Measurements from ENCODE around the gene DPP9. TPM values are rescaled to one million over a fixed set of nuclear protein-coding genes. Genes with fewer than 3 reads are reported as not detected.

DPP9 gene
- total and polyA plus RNA-seq, 2 of the 13 experiments (the other 11 are each of a cell fraction or from before 2014, with no cell fraction given) = 8.4 to 25.8 TPM

DNA sequence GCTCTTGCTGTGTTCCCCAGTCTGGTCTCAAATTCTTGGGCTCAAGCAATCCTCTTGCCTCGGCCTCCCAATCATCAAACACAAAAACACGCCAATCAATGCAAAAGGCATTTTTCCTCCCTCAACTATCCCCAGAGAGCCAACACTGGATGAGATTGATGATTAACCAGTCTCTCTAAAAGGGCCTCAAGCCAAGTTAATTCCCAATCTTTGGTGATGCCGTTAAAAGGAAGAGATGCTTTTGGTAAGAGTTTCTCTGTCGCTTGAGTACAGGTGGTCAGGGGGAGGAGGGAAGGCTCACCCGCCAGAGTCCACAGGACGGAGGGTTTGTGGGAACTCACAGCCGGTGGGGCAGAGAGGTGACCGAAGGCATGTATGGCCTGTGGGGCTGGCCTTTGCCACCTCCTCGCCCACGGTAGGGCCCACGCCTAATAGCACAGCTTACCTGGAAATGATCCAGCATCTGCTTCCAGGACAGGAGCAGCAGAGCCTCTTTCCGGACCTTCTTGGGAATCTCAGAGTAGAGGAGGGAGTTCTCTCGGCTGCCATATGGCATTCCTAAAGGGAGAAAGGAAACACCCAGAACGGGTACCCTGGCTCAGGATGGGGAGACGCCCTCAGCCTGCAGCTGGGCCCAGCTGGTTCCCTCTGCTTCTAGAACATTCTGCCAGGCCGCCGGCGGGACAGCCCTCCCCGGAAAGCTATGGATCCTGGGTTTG lies 18.1 kb downstream of the DPP9 start (continued):
- TF ChIP-seq, protein P1, sequence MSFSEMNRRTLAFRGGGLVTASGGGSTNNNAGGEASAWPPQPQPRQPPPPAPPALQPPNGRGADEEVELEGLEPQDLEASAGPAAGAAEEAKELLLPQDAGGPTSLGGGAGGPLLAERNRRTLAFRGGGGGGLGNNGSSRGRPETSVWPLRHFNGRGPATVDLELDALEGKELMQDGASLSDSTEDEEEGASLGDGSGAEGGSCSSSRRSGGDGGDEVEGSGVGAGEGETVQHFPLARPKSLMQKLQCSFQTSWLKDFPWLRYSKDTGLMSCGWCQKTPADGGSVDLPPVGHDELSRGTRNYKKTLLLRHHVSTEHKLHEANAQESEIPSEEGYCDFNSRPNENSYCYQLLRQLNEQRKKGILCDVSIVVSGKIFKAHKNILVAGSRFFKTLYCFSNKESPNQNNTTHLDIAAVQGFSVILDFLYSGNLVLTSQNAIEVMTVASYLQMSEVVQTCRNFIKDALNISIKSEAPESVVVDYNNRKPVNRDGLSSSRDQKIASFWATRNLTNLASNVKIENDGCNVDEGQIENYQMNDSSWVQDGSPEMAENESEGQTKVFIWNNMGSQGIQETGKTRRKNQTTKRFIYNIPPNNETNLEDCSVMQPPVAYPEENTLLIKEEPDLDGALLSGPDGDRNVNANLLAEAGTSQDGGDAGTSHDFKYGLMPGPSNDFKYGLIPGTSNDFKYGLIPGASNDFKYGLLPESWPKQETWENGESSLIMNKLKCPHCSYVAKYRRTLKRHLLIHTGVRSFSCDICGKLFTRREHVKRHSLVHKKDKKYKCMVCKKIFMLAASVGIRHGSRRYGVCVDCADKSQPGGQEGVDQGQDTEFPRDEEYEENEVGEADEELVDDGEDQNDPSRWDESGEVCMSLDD (CRISPR knock-in tag; IDR thresholded peaks at IDR 0.05; ENCODE audit: borderline replicate concordance) = 0 out of 2 replicates have a peak, but pooled peaks have one; percentile 48
- TF ChIP-seq ZNF552 (CRISPR knock-in tag; IDR thresholded peaks at IDR 0.05; ENCODE audit: borderline replicate concordance) (no peak), ZNF367 (CRISPR knock-in tag; IDR thresholded peaks at IDR 0.05; ENCODE audit: borderline replicate concordance) (0 out of 2 replicates have a peak, but pooled peaks have one; percentile 47), ZNF816 (CRISPR knock-in tag; IDR thresholded peaks at IDR 0.05; ENCODE audit: borderline replicate concordance) (no peak), ZNF557 (CRISPR knock-in tag; IDR thresholded peaks at IDR 0.05) (no peak; the same call in 1 of the 2 replicates), POLR2AphosphoS2 (IDR thresholded peaks at IDR 0.05; ENCODE audit: low read depth, low read length) (no peak), MYC (CRISPR knock-in tag; IDR thresholded peaks at IDR 0.05; ENCODE audit: borderline replicate concordance) (peak; percentile 41; the same call in 1 of the 2 replicates), ZSCAN9 (CRISPR knock-in tag; IDR thresholded peaks at IDR 0.05; ENCODE audit: borderline replicate concordance) (peak; percentile 75), ZNF343 (CRISPR knock-in tag; IDR thresholded peaks at IDR 0.05) (peak; percentile 71; the same call in 1 of the 2 replicates), SKI (IDR thresholded peaks at IDR 0.05; ENCODE audit: partially characterized antibody) (no peak), FOXA3 (CRISPR knock-in tag; IDR thresholded peaks at IDR 0.05) (0 out of 2 replicates have a peak, but pooled peaks have one; percentile 44), SOX13 (IDR thresholded peaks at IDR 0.05) (no peak), SOX13 (CRISPR knock-in tag; conservative IDR thresholded peaks at IDR 0.05 in 1 of 2, IDR thresholded peaks at IDR 0.05 in 1 of 2) (peak in 1 of 2 experiments; percentile 60; a peak in 2 of 4 replicates)
- TF ChIP-seq, protein P2, sequence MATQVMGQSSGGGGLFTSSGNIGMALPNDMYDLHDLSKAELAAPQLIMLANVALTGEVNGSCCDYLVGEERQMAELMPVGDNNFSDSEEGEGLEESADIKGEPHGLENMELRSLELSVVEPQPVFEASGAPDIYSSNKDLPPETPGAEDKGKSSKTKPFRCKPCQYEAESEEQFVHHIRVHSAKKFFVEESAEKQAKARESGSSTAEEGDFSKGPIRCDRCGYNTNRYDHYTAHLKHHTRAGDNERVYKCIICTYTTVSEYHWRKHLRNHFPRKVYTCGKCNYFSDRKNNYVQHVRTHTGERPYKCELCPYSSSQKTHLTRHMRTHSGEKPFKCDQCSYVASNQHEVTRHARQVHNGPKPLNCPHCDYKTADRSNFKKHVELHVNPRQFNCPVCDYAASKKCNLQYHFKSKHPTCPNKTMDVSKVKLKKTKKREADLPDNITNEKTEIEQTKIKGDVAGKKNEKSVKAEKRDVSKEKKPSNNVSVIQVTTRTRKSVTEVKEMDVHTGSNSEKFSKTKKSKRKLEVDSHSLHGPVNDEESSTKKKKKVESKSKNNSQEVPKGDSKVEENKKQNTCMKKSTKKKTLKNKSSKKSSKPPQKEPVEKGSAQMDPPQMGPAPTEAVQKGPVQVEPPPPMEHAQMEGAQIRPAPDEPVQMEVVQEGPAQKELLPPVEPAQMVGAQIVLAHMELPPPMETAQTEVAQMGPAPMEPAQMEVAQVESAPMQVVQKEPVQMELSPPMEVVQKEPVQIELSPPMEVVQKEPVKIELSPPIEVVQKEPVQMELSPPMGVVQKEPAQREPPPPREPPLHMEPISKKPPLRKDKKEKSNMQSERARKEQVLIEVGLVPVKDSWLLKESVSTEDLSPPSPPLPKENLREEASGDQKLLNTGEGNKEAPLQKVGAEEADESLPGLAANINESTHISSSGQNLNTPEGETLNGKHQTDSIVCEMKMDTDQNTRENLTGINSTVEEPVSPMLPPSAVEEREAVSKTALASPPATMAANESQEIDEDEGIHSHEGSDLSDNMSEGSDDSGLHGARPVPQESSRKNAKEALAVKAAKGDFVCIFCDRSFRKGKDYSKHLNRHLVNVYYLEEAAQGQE (IDR thresholded peaks at IDR 0.05; ENCODE audit: borderline replicate concordance in 1 of 2, low read depth in 1 of 2, low read length in 2 of 2) = no peak
- TF ChIP-seq, protein P3, sequence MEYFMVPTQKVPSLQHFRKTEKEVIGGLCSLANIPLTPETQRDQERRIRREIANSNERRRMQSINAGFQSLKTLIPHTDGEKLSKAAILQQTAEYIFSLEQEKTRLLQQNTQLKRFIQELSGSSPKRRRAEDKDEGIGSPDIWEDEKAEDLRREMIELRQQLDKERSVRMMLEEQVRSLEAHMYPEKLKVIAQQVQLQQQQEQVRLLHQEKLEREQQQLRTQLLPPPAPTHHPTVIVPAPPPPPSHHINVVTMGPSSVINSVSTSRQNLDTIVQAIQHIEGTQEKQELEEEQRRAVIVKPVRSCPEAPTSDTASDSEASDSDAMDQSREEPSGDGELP (IDR thresholded peaks at IDR 0.05; ENCODE audit: borderline replicate concordance, low read depth) = peak; percentile 59; the same call in 1 of the 2 replicates
- TF ChIP-seq, protein P4, sequence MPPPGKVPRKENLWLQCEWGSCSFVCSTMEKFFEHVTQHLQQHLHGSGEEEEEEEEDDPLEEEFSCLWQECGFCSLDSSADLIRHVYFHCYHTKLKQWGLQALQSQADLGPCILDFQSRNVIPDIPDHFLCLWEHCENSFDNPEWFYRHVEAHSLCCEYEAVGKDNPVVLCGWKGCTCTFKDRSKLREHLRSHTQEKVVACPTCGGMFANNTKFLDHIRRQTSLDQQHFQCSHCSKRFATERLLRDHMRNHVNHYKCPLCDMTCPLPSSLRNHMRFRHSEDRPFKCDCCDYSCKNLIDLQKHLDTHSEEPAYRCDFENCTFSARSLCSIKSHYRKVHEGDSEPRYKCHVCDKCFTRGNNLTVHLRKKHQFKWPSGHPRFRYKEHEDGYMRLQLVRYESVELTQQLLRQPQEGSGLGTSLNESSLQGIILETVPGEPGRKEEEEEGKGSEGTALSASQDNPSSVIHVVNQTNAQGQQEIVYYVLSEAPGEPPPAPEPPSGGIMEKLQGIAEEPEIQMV (CRISPR knock-in tag; IDR thresholded peaks at IDR 0.05; ENCODE audit: low read depth) = no peak
- TF ChIP-seq, protein P5, sequence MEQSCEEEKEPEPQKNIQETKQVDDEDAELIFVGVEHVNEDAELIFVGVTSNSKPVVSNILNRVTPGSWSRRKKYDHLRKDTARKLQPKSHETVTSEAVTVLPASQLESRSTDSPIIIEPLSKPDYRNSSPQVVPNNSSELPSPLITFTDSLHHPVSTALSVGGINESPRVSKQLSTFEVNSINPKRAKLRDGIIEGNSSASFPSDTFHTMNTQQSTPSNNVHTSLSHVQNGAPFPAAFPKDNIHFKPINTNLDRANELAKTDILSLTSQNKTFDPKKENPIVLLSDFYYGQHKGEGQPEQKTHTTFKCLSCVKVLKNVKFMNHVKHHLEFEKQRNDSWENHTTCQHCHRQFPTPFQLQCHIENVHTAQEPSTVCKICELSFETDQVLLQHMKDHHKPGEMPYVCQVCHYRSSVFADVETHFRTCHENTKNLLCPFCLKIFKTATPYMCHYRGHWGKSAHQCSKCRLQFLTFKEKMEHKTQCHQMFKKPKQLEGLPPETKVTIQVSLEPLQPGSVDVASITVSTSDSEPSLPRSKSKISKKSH (CRISPR knock-in tag; IDR thresholded peaks at IDR 0.05; ENCODE audit: borderline replicate concordance) = peak; percentile 46; the same call in 1 of the 2 replicates
